ENCODE measurements around the gene CYGB.

CYGB gene

DNA sequence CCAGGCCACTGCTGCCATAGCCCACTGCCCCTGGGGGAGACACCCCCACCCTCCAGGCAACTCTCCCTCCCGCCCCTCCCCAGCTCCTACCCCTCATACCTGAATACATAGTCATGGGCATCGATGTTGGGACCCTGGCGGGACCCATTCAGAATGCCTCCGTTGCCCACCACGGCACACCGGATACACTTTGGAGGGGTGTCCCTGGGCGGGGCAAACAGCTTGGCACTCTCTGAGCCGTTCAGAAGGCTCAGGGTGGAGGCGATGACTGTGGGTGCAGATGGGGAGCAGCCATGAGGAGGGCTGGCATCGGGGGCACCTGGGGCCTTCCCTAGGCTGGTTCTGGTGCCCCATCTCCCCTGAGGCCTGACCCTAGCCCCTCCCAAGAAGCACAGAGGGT lies 35.6 kb upstream of the CYGB start:
- no peak for TF ChIP-seq SIN3A (IDR thresholded peaks at IDR 0.05; ENCODE audit: borderline replicate concordance, insufficient read depth, low read length)
- TF ChIP-seq POLR2AphosphoS5 (IDR thresholded peaks at IDR 0.05; ENCODE audit: low read depth, low read length) = no peak

DNA sequence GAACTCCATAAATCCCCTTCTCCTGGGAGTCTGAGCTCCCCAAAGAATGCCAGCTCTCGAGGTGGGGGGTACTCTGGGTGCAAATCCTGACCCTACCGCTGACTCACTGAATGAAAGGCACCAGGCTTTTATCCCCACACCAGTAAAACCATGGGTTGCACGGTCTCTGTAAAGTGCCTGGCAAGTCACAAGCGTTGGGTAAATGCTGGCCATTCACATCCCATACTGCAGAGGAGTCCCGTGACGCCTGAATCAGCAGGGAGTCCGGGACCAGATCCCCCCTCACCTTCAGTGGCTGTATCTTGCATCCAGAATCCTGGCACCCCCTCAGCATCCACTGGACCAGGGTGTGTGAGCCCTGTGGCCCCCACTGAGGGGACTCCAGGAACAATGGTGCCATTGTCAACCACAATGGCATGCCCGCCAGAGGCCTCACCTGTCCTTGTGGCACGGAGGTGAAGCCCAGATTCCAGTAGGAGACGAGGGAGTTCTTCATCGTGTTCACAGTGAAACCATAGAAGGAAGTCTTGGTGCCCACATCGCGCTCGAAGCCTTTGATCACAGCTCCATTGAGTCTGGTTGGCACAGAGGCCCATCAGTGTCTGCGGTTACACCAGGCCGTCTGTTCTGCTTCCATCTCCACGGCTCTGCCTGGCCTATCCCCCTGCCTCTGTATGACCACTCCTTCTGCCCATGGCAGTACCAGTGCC lies 34.8 kb upstream of the CYGB start:
- TF ChIP-seq FOXP2 (optimal IDR thresholded peaks at IDR 0.05; ENCODE audit: borderline replicate concordance, extremely low read depth, extremely low read length, insufficient read depth) = no peak
- TF ChIP-seq, protein P1, sequence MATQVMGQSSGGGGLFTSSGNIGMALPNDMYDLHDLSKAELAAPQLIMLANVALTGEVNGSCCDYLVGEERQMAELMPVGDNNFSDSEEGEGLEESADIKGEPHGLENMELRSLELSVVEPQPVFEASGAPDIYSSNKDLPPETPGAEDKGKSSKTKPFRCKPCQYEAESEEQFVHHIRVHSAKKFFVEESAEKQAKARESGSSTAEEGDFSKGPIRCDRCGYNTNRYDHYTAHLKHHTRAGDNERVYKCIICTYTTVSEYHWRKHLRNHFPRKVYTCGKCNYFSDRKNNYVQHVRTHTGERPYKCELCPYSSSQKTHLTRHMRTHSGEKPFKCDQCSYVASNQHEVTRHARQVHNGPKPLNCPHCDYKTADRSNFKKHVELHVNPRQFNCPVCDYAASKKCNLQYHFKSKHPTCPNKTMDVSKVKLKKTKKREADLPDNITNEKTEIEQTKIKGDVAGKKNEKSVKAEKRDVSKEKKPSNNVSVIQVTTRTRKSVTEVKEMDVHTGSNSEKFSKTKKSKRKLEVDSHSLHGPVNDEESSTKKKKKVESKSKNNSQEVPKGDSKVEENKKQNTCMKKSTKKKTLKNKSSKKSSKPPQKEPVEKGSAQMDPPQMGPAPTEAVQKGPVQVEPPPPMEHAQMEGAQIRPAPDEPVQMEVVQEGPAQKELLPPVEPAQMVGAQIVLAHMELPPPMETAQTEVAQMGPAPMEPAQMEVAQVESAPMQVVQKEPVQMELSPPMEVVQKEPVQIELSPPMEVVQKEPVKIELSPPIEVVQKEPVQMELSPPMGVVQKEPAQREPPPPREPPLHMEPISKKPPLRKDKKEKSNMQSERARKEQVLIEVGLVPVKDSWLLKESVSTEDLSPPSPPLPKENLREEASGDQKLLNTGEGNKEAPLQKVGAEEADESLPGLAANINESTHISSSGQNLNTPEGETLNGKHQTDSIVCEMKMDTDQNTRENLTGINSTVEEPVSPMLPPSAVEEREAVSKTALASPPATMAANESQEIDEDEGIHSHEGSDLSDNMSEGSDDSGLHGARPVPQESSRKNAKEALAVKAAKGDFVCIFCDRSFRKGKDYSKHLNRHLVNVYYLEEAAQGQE (IDR thresholded peaks at IDR 0.05; ENCODE audit: insufficient read depth in 1 of 2, low read depth in 2 of 2, low read length in 2 of 2) = no peak
- no peak for TF ChIP-seq TAF1 (IDR thresholded peaks at IDR 0.05; ENCODE audit: borderline replicate concordance, insufficient read depth, low read length)
- TF ChIP-seq SIN3A (IDR thresholded peaks at IDR 0.05; ENCODE audit: borderline replicate concordance, insufficient read depth, low read length) = no peak
- TF ChIP-seq POLR2AphosphoS5 (IDR thresholded peaks at IDR 0.05; ENCODE audit: low read depth, low read length) = no peak

DNA sequence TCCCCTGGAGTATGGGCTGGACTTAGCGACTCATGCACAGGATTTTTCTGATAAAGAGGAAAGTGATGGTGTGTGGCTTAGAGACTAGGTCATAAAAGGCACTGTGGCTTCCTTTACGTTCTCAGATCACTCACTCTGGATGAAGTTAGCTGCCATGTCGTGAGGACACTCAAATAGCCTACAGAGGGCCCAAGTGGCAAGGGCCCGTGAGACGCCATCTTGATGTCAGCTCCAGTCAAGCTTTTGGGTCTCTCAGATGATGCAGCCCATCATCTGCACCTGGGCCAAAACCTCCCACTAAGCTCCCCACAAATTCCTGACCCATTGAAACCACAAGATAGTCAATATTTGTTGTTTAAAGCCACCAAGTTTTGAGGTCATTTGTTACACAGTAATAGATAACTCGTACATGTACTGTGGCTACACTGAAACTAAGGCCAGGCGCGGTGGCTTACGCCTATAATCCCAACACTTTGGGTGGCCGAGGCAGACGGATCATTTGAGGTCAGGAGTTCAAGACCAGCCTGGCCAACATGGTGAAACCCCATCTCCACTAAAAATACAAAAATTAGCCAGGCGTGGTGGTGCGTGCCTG lies 33.5 kb upstream of the CYGB start:
- TF ChIP-seq, protein P1 (IDR thresholded peaks at IDR 0.05; ENCODE audit: insufficient read depth in 1 of 2, low read depth in 2 of 2, low read length in 2 of 2) = no peak

DNA sequence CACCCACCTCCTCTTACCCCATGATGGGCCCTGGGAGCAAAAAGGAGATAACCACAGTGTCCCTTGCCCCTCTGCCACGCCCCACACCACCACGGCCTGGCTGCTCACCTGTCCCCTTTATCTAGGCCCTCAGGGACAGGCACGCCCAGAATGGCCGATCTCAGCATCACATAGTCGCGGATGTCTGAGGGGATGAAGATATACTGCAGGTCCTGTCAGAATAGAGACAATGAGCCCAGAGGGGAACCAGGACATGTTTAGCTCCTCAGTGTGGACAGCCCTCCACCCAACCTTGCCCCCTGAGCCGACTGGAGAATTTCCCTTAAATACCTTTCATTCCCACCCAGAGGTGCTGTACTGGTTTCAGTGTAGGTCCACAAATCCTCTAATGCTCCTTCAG lies 32.9 kb upstream of the CYGB start:
- TF ChIP-seq FOXP2 (optimal IDR thresholded peaks at IDR 0.05; ENCODE audit: borderline replicate concordance, extremely low read depth, extremely low read length, insufficient read depth) = no peak
- TF ChIP-seq POLR2AphosphoS5 (IDR thresholded peaks at IDR 0.05; ENCODE audit: low read depth, low read length) = no peak
- TF ChIP-seq, protein P1 (IDR thresholded peaks at IDR 0.05; ENCODE audit: insufficient read depth in 1 of 2, low read depth in 2 of 2, low read length in 2 of 2) = no peak

DNA sequence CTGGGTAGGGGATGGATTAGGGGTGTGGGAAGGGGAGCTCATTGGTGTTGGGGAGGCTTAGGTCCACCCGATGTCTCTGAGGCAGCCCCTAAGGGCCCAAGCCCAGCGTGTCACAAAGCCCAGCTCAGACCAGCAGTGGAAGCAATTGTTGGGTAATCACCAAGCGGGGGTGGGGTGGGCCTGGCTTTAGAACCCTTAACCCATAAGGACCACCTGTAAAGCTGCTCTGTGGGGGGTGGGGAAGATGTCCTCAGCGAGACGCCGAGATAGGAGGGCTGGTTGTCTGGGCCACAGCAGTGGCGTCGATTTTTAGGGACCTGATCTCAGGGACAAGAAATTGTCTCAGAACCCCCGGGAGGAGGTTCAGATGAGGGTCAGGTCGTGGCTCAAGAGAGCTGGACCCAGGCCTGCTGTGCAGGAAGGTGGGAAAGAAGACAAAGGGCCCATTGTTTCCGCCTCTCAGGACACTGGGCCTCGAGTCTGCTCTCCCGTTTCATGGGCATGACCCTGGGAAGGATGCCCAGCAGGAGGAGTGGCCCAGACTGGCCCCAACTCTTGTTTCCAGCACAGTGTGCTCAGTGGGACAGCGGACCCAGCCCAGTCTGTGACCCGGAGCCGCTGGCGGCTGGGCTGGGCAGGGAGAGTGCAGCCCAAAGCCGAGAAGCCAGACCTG lies 32.2 kb upstream of the CYGB start:
- no peak for TF ChIP-seq TAF1 (IDR thresholded peaks at IDR 0.05; ENCODE audit: borderline replicate concordance, insufficient read depth, low read length)

DNA sequence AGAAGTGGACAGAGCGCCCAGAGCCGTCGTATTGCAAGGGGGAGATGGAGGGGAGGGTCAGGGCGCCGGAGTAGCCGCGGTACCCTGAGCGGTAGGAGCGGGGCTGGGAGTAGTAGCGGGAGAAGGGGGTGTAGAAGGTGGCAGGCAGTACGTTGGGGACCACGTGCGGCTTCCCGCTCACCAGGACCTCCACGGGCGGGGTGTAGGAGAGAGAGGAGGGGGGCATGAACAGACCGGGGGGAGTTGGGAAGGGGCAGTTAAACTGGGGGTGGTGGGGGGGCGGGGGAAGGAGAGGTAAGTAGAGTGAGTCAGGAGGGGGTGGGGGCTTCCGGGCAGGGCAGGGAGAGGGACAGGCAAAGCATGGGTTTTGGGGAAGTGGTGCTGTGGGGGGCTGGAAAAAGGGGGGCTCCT lies 31.3 kb upstream of the CYGB start:
- TF ChIP-seq, protein P1 (IDR thresholded peaks at IDR 0.05; ENCODE audit: insufficient read depth in 1 of 2, low read depth in 2 of 2, low read length in 2 of 2) = no peak
- TF ChIP-seq FOXP2 (optimal IDR thresholded peaks at IDR 0.05; ENCODE audit: borderline replicate concordance, extremely low read depth, extremely low read length, insufficient read depth) = no peak
- TF ChIP-seq POLR2AphosphoS5 (IDR thresholded peaks at IDR 0.05; ENCODE audit: low read depth, low read length) = no peak
- TF ChIP-seq TAF1 (IDR thresholded peaks at IDR 0.05; ENCODE audit: borderline replicate concordance, insufficient read depth, low read length) = no peak
- no peak for TF ChIP-seq SIN3A (IDR thresholded peaks at IDR 0.05; ENCODE audit: borderline replicate concordance, insufficient read depth, low read length)
